ENCODE results near the gene UBTD1.
"Not testable (repeated sequence)": the region's sequence is repeated elsewhere in the genome, so short reads cannot be mapped to it uniquely, and the experiment has no call there.

Gene UBTD1

GRCh38 chr10:97518301-97519043, 19.7 kb downstream of the UBTD1 start:
- Histone ChIP-seq H3K4me1 (ENCODE audit: insufficient read depth, low read length) (peaks cover 23% of the 10 kb centered on the region), H3K27ac (ENCODE audit: low read length) (no peak overlapping the region), H3K9ac (ENCODE audit: low read depth, low read length) (no peak overlapping the region), H3K9me3 (ENCODE audit: insufficient read depth, low read depth, low read length) (no peaks in the 10 kb centered on the region), H3K4me3 (ENCODE audit: low read length) (no peak overlapping the region), H3K36me3 (ENCODE audit: insufficient read depth, low read depth, low read length) (no peaks in the 10 kb centered on the region), H3K27me3 (ENCODE audit: insufficient read depth, low read length) (no peaks in the 10 kb centered on the region)

- no peak overlapping the region for H3K27ac ChIP-seq (ENCODE audit: low read length)
Observed at GRCh38 chr10:97519342-97519741, 20.6 kb downstream of the UBTD1 start.

GRCh38 chr10:97520520-97520919, 21.8 kb downstream of the UBTD1 start:
- Histone ChIP-seq H3K4me1 (ENCODE audit: insufficient read depth, low read length) (peaks cover 23% of the 10 kb centered on the region), H3K27ac (ENCODE audit: low read length) (no peak overlapping the region), H3K27me3 (ENCODE audit: insufficient read depth, low read length) (no peaks in the 10 kb centered on the region), H3K9ac (ENCODE audit: low read depth, low read length) (no peak overlapping the region), H3K9me3 (ENCODE audit: insufficient read depth, low read depth, low read length) (no peaks in the 10 kb centered on the region), H3K36me3 (ENCODE audit: insufficient read depth, low read depth, low read length) (no peaks in the 10 kb centered on the region), H3K4me3 (ENCODE audit: low read length) (no peak overlapping the region)

More at GRCh38 chr10:97519342-97519741, 20.6 kb downstream of the UBTD1 start:
- Histone ChIP-seq H3K4me1 (ENCODE audit: insufficient read depth, low read length) (peaks cover 23% of the 10 kb centered on the region), H3K9me3 (ENCODE audit: insufficient read depth, low read depth, low read length) (no peaks in the 10 kb centered on the region), H3K4me3 (ENCODE audit: low read length) (no peak overlapping the region), H3K9ac (ENCODE audit: low read depth, low read length) (no peak overlapping the region), H3K36me3 (ENCODE audit: insufficient read depth, low read depth, low read length) (no peaks in the 10 kb centered on the region), H3K27me3 (ENCODE audit: insufficient read depth, low read length) (no peaks in the 10 kb centered on the region)

GRCh38 chr10:97520978-97521761, 22.4 kb downstream of the UBTD1 start:
- no peak overlapping the region for H3K9ac ChIP-seq (ENCODE audit: low read depth, low read length)
- no peak overlapping the region; the same call in 1 of the 2 replicates for H3K4me3 ChIP-seq (ENCODE audit: low read length)
- no peaks in the 10 kb centered on the region for H3K27me3 ChIP-seq (ENCODE audit: insufficient read depth, low read length)
- H3K9me3 ChIP-seq (ENCODE audit: insufficient read depth, low read depth, low read length): no peaks in the 10 kb centered on the region
- peaks cover 23% of the 10 kb centered on the region for H3K4me1 ChIP-seq (ENCODE audit: insufficient read depth, low read length)
- no peaks in the 10 kb centered on the region for H3K36me3 ChIP-seq (ENCODE audit: insufficient read depth, low read depth, low read length)
- no peak overlapping the region for H3K27ac ChIP-seq (ENCODE audit: low read length)

GRCh38 chr10:97522071-97522470, 23.3 kb downstream of the UBTD1 start:
- H3K9ac ChIP-seq (ENCODE audit: low read depth, low read length): no peak overlapping the region
- no peak overlapping the region for H3K4me3 ChIP-seq (ENCODE audit: low read length)
- no peaks in the 10 kb centered on the region for H3K36me3 ChIP-seq (ENCODE audit: insufficient read depth, low read depth, low read length)
- H3K27me3 ChIP-seq (ENCODE audit: insufficient read depth, low read length): no peaks in the 10 kb centered on the region
- H3K9me3 ChIP-seq (ENCODE audit: insufficient read depth, low read depth, low read length): no peaks in the 10 kb centered on the region
- H3K27ac ChIP-seq (ENCODE audit: low read length): no peak overlapping the region
- H3K4me1 ChIP-seq (ENCODE audit: insufficient read depth, low read length): peaks cover 23% of the 10 kb centered on the region

- H3K36me3 ChIP-seq (ENCODE audit: insufficient read depth, low read depth, low read length): no peaks in the 10 kb centered on the region
- no peak overlapping the region for H3K4me3 ChIP-seq (ENCODE audit: low read length)
- no peaks in the 10 kb centered on the region for H3K9me3 ChIP-seq (ENCODE audit: insufficient read depth, low read depth, low read length)
- no peak overlapping the region for H3K27ac ChIP-seq (ENCODE audit: low read length)
- H3K9ac ChIP-seq (ENCODE audit: low read depth, low read length): no peak overlapping the region
- H3K4me1 ChIP-seq (ENCODE audit: insufficient read depth, low read length): peaks cover 23% of the 10 kb centered on the region
- no peaks in the 10 kb centered on the region for H3K27me3 ChIP-seq (ENCODE audit: insufficient read depth, low read length)
Observed at GRCh38 chr10:97522937-97523336, 24.2 kb downstream of the UBTD1 start.

GRCh38 chr10:97525086-97525485, 26.4 kb downstream of the UBTD1 start:
- no peak overlapping the region for H3K9ac ChIP-seq (ENCODE audit: low read depth, low read length)
- H3K27me3 ChIP-seq (ENCODE audit: insufficient read depth, low read length): no peaks in the 10 kb centered on the region
- H3K4me3 ChIP-seq (ENCODE audit: low read length): no peak overlapping the region
- H3K9me3 ChIP-seq (ENCODE audit: insufficient read depth, low read depth, low read length): no peaks in the 10 kb centered on the region
- no peak overlapping the region for H3K27ac ChIP-seq (ENCODE audit: low read length)
- H3K4me1 ChIP-seq (ENCODE audit: insufficient read depth, low read length): peaks cover 13% of the 10 kb centered on the region
- no peaks in the 10 kb centered on the region for H3K36me3 ChIP-seq (ENCODE audit: insufficient read depth, low read depth, low read length)

- H3K9me3 ChIP-seq (ENCODE audit: insufficient read depth, low read depth, low read length): no peaks in the 10 kb centered on the region
- no peaks in the 10 kb centered on the region for H3K36me3 ChIP-seq (ENCODE audit: insufficient read depth, low read depth, low read length)
- H3K4me1 ChIP-seq (ENCODE audit: insufficient read depth, low read length): peaks cover 7% of the 10 kb centered on the region
- H3K9ac ChIP-seq (ENCODE audit: low read depth, low read length): no peak overlapping the region
- no peak overlapping the region for H3K27ac ChIP-seq (ENCODE audit: low read length)
- no peaks in the 10 kb centered on the region for H3K27me3 ChIP-seq (ENCODE audit: insufficient read depth, low read length)
- H3K4me3 ChIP-seq (ENCODE audit: low read length): no peak overlapping the region
Observed at GRCh38 chr10:97525683-97526110, 27.0 kb downstream of the UBTD1 start.

GRCh38 chr10:97528876-97529275, 30.2 kb downstream of the UBTD1 start:
- not testable (repeated sequence) for H3K27ac ChIP-seq (ENCODE audit: low read length); H3K36me3 ChIP-seq (ENCODE audit: insufficient read depth, low read depth, low read length); H3K27me3 ChIP-seq (ENCODE audit: insufficient read depth, low read length); H3K4me3 ChIP-seq (ENCODE audit: low read length); H3K4me1 ChIP-seq (ENCODE audit: insufficient read depth, low read length); H3K9me3 ChIP-seq (ENCODE audit: insufficient read depth, low read depth, low read length); H3K9ac ChIP-seq (ENCODE audit: low read depth, low read length)

GRCh38 chr10:97529685-97530465, 31.2 kb downstream of the UBTD1 start:
- Histone ChIP-seq H3K27ac (ENCODE audit: low read length) (no peak overlapping the region), H3K9ac (ENCODE audit: low read depth, low read length) (no peak overlapping the region), H3K4me1 (ENCODE audit: insufficient read depth, low read length) (no peaks in the 10 kb centered on the region; the same call in 1 of the 2 replicates), H3K4me3 (ENCODE audit: low read length) (no peak overlapping the region), H3K9me3 (ENCODE audit: insufficient read depth, low read depth, low read length) (no peaks in the 10 kb centered on the region), H3K27me3 (ENCODE audit: insufficient read depth, low read length) (no peaks in the 10 kb centered on the region), H3K36me3 (ENCODE audit: insufficient read depth, low read depth, low read length) (no peaks in the 10 kb centered on the region)

- H3K36me3 ChIP-seq (ENCODE audit: insufficient read depth, low read depth, low read length): no peaks in the 10 kb centered on the region
- no peaks in the 10 kb centered on the region; the same call in 1 of the 2 replicates for H3K4me1 ChIP-seq (ENCODE audit: insufficient read depth, low read length)
- H3K9ac ChIP-seq (ENCODE audit: low read depth, low read length): no peak overlapping the region
- H3K27ac ChIP-seq (ENCODE audit: low read length): no peak overlapping the region
- no peaks in the 10 kb centered on the region for H3K9me3 ChIP-seq (ENCODE audit: insufficient read depth, low read depth, low read length)
- H3K4me3 ChIP-seq (ENCODE audit: low read length): no peak overlapping the region
- H3K27me3 ChIP-seq (ENCODE audit: insufficient read depth, low read length): no peaks in the 10 kb centered on the region
Observed at GRCh38 chr10:97531401-97531986, 32.8 kb downstream of the UBTD1 start.
